ENCODE data around the gene CHD6. TPM values are rescaled to one million over a fixed set of nuclear protein-coding genes. Genes with fewer than 3 reads are reported as not detected.

The CHD6 gene
- total RNA-seq, 2 experiments from 2014 or later = 25.2 to 29.6 TPM

GRCh38 chr20:41364967-41365765 is 253.0 kb downstream of the CHD6 start:
- Mint-ChIP-seq H3K36me3 (no peaks in the 10 kb centered on the region), H3K27ac (no peak overlapping the region), H3K9me3 (no peaks in the 10 kb centered on the region), H3K27me3 (peaks cover 34% of the 10 kb centered on the region), H3K4me1 (ENCODE audit: low read depth) (no peaks in the 10 kb centered on the region), H3K4me3 (no peak overlapping the region)
- intact Hi-C loops (cut with micrococcal nuclease) = no loop called here
- no peak for DNase-seq
- CTCF ChIA-PET = no interaction called here
- POLR2A ChIA-PET = no interaction called here

- ChIA-PET POLR2A (no interaction called here), CTCF (no interaction called here)
- Mint-ChIP-seq H3K36me3 (no peaks in the 10 kb centered on the region), H3K4me3 (no peak overlapping the region), H3K4me1 (ENCODE audit: low read depth) (no peaks in the 10 kb centered on the region), H3K27me3 (peaks cover 28% of the 10 kb centered on the region), H3K9me3 (no peaks in the 10 kb centered on the region), H3K27ac (no peak overlapping the region)
- no peak for DNase-seq
- intact Hi-C loops (cut with micrococcal nuclease) = no loop called here
Observed at GRCh38 chr20:41364236-41364855, 253.8 kb downstream of the CHD6 start.

- intact Hi-C loops (cut with micrococcal nuclease) = no loop called here
- H3K27ac Mint-ChIP-seq = no peak overlapping the region
- ChIA-PET CTCF (no interaction called here), POLR2A (no interaction called here)
- no peak overlapping the region for H3K4me3 Mint-ChIP-seq
- no peaks in the 10 kb centered on the region for H3K36me3 Mint-ChIP-seq
- DNase-seq = no peak
- H3K27me3 Mint-ChIP-seq = peaks cover 24% of the 10 kb centered on the region
- no peaks in the 10 kb centered on the region for H3K9me3 Mint-ChIP-seq
- no peaks in the 10 kb centered on the region for H3K4me1 Mint-ChIP-seq (ENCODE audit: low read depth)
Observed at GRCh38 chr20:41363601-41364000, 254.6 kb downstream of the CHD6 start.

- H3K4me1 Mint-ChIP-seq (ENCODE audit: low read depth) = no peaks in the 10 kb centered on the region
- H3K27me3 Mint-ChIP-seq = peaks cover 18% of the 10 kb centered on the region
- no peak overlapping the region for H3K27ac Mint-ChIP-seq
- no peaks in the 10 kb centered on the region for H3K36me3 Mint-ChIP-seq
- no peak for DNase-seq
- intact Hi-C loops (cut with micrococcal nuclease) = no loop called here
- no peaks in the 10 kb centered on the region for H3K9me3 Mint-ChIP-seq
- POLR2A ChIA-PET = no interaction called here
- H3K4me3 Mint-ChIP-seq = no peak overlapping the region
- CTCF ChIA-PET = no interaction called here
Observed at GRCh38 chr20:41362748-41363140, 255.4 kb downstream of the CHD6 start.

- Mint-ChIP-seq H3K27ac (no peak overlapping the region), H3K36me3 (no peaks in the 10 kb centered on the region), H3K27me3 (peaks cover 11% of the 10 kb centered on the region), H3K4me1 (ENCODE audit: low read depth) (no peaks in the 10 kb centered on the region), H3K9me3 (no peaks in the 10 kb centered on the region), H3K4me3 (no peak overlapping the region)
- ChIA-PET CTCF (no interaction called here), POLR2A (interaction anchor here (0.5 kb wide), 1 partner anchor 897 kb away, joined by 3 read pairs; no protein-coding TSS in a partner anchor)
- intact Hi-C loops (cut with micrococcal nuclease) = no loop called here
- DNase-seq = no peak
Observed at GRCh38 chr20:41361757-41362747, 256.1 kb downstream of the CHD6 start.

- DNase-seq = no peak
- intact Hi-C loops (cut with micrococcal nuclease) = no loop called here
- no peaks in the 10 kb centered on the region for H3K4me1 Mint-ChIP-seq (ENCODE audit: low read depth)
- H3K27ac Mint-ChIP-seq = no peak overlapping the region
- no peaks in the 10 kb centered on the region for H3K36me3 Mint-ChIP-seq
- H3K4me3 Mint-ChIP-seq = no peak overlapping the region
- CTCF ChIA-PET = no interaction called here
- H3K27me3 Mint-ChIP-seq = peaks cover 10% of the 10 kb centered on the region
- H3K9me3 Mint-ChIP-seq = no peaks in the 10 kb centered on the region
- POLR2A ChIA-PET = no interaction called here
Observed at GRCh38 chr20:41360831-41361756, 257.1 kb downstream of the CHD6 start.

- POLR2A ChIA-PET = no interaction called here
- H3K9me3 Mint-ChIP-seq = no peaks in the 10 kb centered on the region
- DNase-seq = no peak
- H3K4me1 Mint-ChIP-seq (ENCODE audit: low read depth) = no peaks in the 10 kb centered on the region
- H3K27me3 Mint-ChIP-seq = peaks cover 2% of the 10 kb centered on the region
- no peak overlapping the region for H3K4me3 Mint-ChIP-seq
- intact Hi-C loops (cut with micrococcal nuclease) = no loop called here
- no peaks in the 10 kb centered on the region for H3K36me3 Mint-ChIP-seq
- no peak overlapping the region for H3K27ac Mint-ChIP-seq
- CTCF ChIA-PET = interaction anchor here (1.1 kb wide), 1 partner anchor 223 kb away, joined by 3 read pairs; no protein-coding TSS in a partner anchor
Observed at GRCh38 chr20:41359541-41360011, 258.6 kb downstream of the CHD6 start.

GRCh38 chr20:41358717-41359116 is 259.5 kb downstream of the CHD6 start:
- Mint-ChIP-seq H3K4me1 (ENCODE audit: low read depth) (no peaks in the 10 kb centered on the region), H3K36me3 (no peaks in the 10 kb centered on the region), H3K4me3 (no peak overlapping the region), H3K27me3 (no peaks in the 10 kb centered on the region), H3K9me3 (no peaks in the 10 kb centered on the region), H3K27ac (no peak overlapping the region)
- intact Hi-C loops (cut with micrococcal nuclease) = no loop called here
- ChIA-PET CTCF (interaction anchor here (1.1 kb wide), 1 partner anchor 222 kb away, joined by 3 read pairs; no protein-coding TSS in a partner anchor), POLR2A (no interaction called here)
- no peak for DNase-seq

- Mint-ChIP-seq H3K36me3 (no peaks in the 10 kb centered on the region), H3K27me3 (no peaks in the 10 kb centered on the region), H3K4me3 (no peak overlapping the region), H3K4me1 (ENCODE audit: low read depth) (no peaks in the 10 kb centered on the region), H3K27ac (no peak overlapping the region), H3K9me3 (no peaks in the 10 kb centered on the region)
- ChIA-PET CTCF (no interaction called here), POLR2A (no interaction called here)
- no peak for DNase-seq
- intact Hi-C loops (cut with micrococcal nuclease) = no loop called here
Observed at GRCh38 chr20:41358230-41358629, 259.9 kb downstream of the CHD6 start.

GRCh38 chr20:41357424-41358163 is 260.6 kb downstream of the CHD6 start:
- Mint-ChIP-seq H3K4me1 (ENCODE audit: low read depth) (no peaks in the 10 kb centered on the region), H3K9me3 (no peaks in the 10 kb centered on the region), H3K36me3 (no peaks in the 10 kb centered on the region), H3K27me3 (no peaks in the 10 kb centered on the region), H3K27ac (no peak overlapping the region), H3K4me3 (no peak overlapping the region)
- intact Hi-C loops (cut with micrococcal nuclease) = no loop called here
- ChIA-PET POLR2A (no interaction called here), CTCF (no interaction called here)
- no peak for DNase-seq

GRCh38 chr20:41356951-41357350 is 261.2 kb downstream of the CHD6 start:
- no peak for DNase-seq
- intact Hi-C loops (cut with micrococcal nuclease) = no loop called here
- Mint-ChIP-seq H3K27ac (no peak overlapping the region), H3K4me1 (ENCODE audit: low read depth) (no peaks in the 10 kb centered on the region), H3K9me3 (no peaks in the 10 kb centered on the region), H3K36me3 (no peaks in the 10 kb centered on the region), H3K27me3 (no peaks in the 10 kb centered on the region), H3K4me3 (no peak overlapping the region)
- CTCF ChIA-PET = no interaction called here
- POLR2A ChIA-PET = no interaction called here

All from activated CD4-positive, alpha-beta memory T cell treated with anti-CD3 and anti-CD28 coated beads for 36 hours (primary cell).